GM19324 (cell line): ENCODE results near the gene TUBAL3.
"Not testable (repeated sequence)": the region's sequence is repeated elsewhere in the genome, so short reads cannot be mapped to it uniquely, and the experiment has no call there.

Experiments used
- ATAC-seq: cut with Tn5 transposase; IDR thresholded peaks from one replicate; pipeline ENCODE4 v1.9.1; 2021; ENCODE audit warnings: mild to moderate bottlenecking, moderate library complexity; ENCODE audit not compliant: unreplicated experiment, low FRiP score

TUBAL3 gene

DNA sequence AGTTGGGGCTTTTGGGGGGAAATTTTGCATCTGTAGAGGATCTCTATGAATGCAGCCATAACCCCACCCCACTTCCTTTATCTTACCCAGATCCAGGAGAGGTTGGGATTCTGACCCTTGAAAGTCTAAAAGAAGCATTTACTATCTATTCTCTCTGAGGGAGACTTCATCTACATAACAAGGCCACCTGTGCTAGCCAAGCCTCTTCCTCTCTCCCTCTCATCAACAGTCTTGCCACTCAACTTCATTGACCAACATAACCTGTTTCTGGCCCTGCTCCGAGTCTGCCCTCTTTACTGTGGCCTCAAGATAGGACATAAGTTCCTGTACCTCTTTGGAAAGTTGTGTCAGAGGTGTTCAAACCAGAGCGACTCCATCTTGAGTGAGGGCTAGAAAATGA is 19.4 kb downstream of the TUBAL3 start:
- no peak for ATAC-seq

DNA sequence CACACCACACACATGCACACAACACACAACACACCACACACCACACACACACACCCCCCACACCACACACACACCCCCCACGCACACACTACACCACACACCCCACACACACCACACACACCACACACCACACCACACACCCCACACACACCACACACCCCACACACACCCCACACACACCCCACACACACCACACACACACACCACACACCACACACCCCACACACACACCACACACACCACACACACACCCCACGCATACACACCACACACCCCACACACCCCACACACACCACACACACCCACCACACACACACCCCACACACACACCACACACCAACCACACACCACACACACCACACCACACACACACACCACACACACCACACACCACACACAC is 23.4 kb downstream of the TUBAL3 start:
- ATAC-seq, result no peak

DNA sequence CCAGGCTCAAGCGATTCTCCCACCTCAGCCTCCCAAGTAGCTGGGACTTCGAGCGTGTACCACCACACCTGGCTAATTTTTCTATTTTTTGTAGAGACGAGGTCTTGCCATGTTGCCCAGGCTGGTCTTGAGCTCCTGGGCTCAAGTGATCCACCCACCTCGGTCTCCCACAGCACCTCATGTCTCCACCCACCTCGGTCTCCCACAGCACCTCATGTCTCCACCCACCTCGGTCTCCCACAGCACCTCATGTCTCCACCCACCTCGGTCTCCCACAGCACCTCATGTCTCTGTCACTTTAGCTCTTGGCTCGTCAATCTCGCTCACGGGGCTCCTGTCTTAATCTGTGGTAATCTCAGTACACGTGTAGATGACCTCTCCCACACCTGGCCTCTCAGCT is 24.2 kb downstream of the TUBAL3 start:
- ATAC-seq, result not testable (repeated sequence)

- ATAC-seq, result not testable (repeated sequence)
These were observed 25.4 kb downstream of the TUBAL3 start for GRCh38 chr10:5379202-5379601.

DNA sequence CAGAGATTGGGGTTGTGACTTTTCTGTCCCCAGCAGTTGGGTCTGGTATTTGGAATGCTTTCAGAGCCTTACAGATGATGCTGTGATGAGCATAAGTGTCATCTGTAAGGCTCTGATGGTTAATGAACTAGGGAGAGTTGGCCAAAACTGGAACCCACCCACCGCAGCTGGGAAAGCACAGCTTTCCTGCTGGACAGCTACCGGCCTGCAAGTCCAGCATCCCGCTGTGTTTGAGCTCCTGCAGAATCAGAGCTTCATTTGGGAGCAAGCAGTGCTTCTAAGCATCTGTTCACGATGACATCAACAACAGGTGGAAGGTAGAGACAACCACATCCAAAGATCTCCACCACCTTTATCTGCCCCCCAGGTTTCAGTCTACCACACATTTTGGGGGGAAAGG is 28.2 kb downstream of the TUBAL3 start:
- ATAC-seq, result no peak

- ATAC-seq, result no peak
These were observed 30.6 kb downstream of the TUBAL3 start for GRCh38 chr10:5373891-5374611.

- ATAC-seq, result no peak
These were observed 31.3 kb downstream of the TUBAL3 start for GRCh38 chr10:5373307-5373706.

GRCh38 chr10:5370493-5371352 is 33.9 kb downstream of the TUBAL3 start:
- no peak for ATAC-seq

- no peak for ATAC-seq
These were observed 35.1 kb downstream of the TUBAL3 start for GRCh38 chr10:5369362-5370158.

- no peak for ATAC-seq
These were observed 38.7 kb downstream of the TUBAL3 start for GRCh38 chr10:5365928-5366327.

DNA sequence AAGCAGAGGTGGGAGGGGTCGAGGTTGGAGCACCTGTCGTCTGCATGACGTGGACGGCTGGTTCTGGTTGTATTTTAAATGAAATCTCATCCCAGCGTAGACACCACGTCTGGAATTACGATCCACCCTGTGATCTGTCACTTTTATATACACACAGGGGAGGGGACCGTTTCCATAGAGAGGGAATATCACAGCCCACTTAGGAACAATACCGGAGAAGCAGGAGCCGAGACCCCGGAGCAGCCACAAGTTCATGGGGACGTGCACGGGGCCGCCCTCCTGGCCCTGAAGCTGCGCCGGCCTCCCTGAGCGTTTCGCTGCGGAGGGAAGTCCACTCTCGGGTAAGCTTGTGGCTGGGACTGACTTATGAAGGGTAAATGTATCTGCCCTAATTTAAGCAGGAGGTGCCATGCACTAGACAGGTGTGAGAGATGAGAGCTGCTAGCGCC is 39.7 kb downstream of the TUBAL3 start, which contains the start of gene UCN3:
Gene UCN3, plus strand, starts transcription at position 77 of the 449 bp plus-strand sequence. CDS start 8,755 bp downstream, outside the sequence.
- ATAC-seq, result no peak

- ATAC-seq, result no peak
These were observed 40.3 kb downstream of the TUBAL3 start for GRCh38 chr10:5364374-5364773.

DNA sequence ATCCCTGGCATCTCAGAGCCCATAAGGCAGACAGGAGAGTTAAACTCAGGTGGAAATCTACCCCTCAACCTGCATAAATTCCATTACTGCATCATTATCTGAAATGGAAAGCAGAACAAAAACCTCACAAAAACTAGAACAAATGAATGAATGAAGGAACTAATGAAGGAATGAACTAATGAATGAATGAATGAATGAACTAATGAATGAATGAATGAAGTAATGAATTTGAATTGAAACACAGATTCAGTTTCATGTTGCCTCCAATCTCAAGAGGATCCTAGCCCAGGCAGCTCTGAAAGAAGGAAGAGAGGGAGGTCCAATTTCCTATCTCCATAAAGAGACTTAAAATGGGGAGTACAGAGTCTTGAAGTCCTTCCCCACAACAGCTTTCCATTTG is 41.8 kb downstream of the TUBAL3 start:
- ATAC-seq, result no peak

GRCh38 chr10:5361966-5362365 is 42.7 kb downstream of the TUBAL3 start:
- ATAC-seq, result no peak

DNA sequence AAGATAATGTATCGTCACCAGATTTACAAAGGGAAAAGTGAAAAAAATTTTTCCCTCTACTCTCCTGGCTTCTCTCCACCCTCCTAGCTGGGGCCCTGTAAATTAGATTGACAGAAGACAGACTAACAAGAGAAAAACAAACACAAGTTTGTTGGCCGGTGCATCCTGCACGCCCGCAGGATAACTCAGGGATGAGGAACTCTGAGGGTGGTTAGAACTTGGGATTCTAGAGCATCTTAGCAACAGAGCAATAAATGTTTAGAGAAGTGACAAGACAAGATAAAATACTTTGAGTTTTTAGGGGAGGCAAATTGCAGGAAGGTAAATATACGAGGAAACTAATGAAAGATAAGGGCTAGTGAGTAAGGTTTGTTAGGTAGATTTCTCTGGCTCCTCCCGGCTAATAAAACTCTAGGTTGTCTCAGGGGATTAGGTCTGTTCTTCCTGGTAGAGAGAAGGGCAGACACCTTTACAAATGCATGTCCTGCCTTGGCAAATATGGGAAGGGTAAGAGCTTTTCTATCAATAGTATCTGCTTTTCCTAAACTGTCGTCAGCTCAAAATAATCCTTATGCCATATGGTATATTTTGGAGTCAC is 44.2 kb downstream of the TUBAL3 start:
- ATAC-seq, result no peak

GRCh38 chr10:5356302-5356763 is 48.3 kb downstream of the TUBAL3 start:
- no peak for ATAC-seq

DNA sequence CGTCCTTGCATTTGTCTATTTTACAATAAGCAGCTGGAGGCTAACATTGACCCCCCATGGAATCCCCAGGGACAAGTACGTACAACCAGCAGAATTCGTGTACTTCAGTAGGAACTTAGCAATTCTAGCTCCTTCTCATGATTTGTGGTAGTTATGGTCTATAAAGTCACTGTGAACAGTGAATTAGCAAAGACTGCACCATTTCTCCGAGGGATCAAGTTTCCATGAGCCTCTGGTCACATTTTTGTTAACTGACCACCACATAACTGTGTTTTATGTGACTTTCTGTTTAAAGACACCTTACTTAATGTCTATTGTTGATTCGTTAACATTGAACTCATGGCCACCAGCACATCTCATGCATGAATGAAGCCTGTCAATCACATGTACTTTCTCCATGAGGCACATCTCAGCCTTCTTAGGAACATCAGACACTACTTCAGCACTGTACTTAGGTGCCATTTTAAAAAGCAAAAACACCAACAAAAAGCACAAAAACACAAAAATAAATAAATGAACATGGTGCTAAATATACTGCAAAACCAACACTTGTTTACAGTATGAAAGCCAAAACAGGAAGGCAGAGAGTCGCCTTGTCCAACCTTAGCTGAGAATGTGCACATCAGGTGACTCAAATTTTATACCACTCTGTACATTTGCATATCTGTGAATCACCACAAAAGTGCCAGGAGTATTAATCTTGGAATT is 48.9 kb downstream of the TUBAL3 start:
- ATAC-seq, result no peak

DNA sequence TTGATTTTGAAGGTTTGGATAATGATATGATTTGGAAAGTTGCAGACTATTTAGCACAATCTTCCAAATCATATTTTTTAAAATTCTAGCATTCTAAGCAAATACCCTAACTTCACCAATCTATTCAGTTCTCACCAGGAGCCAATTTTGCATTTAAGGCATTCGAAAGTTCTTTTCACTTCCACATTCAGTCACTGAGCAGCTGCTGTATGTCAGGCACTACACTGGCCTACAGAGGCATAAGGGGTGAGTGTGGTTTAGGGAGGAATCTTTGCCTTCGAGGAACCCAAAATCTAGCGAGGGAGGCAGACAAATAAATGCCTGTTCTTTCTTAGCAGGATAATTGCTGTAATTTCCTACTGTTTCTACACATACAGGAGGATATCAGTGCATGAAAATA is 50.6 kb downstream of the TUBAL3 start:
- ATAC-seq, result peak; percentile 88

GRCh38 chr10:5349362-5349761 is 55.3 kb downstream of the TUBAL3 start:
- no peak for ATAC-seq

GRCh38 chr10:5346881-5347280 is 57.7 kb downstream of the TUBAL3 start:
- no peak for ATAC-seq
